K562 (cell line): ENCODE results near the gene CLCNKA. TPM values are rescaled to one million over a fixed set of nuclear protein-coding genes. Genes with fewer than 3 reads are reported as not detected.

Experiments used
- polyA plus RNA-seq, 8 experiments: library from polyadenylated mRNA; depleted of rRNA in 4 of 8; stranded (reverse) in 5 of 8; unstranded in 3 of 8; fragments of >200 nt; fragmentation: Nextera tagmentation in 2 of 8; fragmentation: Illumina TruSeq in 1 of 8; extraction: Ambion mirVana in 2 of 8; extraction: Trizol in 1 of 8; gene quantifications; 2 replicates each; pipeline versions ENCODE4 v1.2.1 to v1.2.3, GENCODE V29; 2011 to 2014; ENCODE audit warnings: inconsistent platforms in 1 of 8, missing spikeins in 1 of 8
- small RNA-seq: library from RNA; depleted of rRNA; stranded (forward); fragments of <200 nt; gene quantifications from one replicate; pipeline ENCODE3, GENCODE V24; 2014
- total RNA-seq, 7 experiments: library from RNA; depleted of rRNA in 6 of 7; stranded (reverse); fragments of >200 nt in 6 of 7; fragmentation: Illumina TruSeq in 2 of 7; extraction: Trizol in 2 of 7; gene quantifications; 2 replicates each; pipeline versions ENCODE4 v1.2.1 to v1.2.3, GENCODE V29; 2011 to 2021; ENCODE audit warnings: low replicate concordance in 1 of 7

The CLCNKA gene
- total and polyA plus RNA-seq, 9 of the 15 experiments (the other 6 are each of a cell fraction or from before 2014, with no cell fraction given): 0.03 to 0.37 (median 0.10) TPM; not detected in 3

Small RNA genes lying within 50 kb of the gene (small RNA-seq; reads per million reads assigned to genes)
- not detected for gene AL355994.1
- gene AL355994.5: not detected

Other genes starting within 250 kb of the CLCNKA start
Only the 7 nearest of the 10 such genes appear.
- 27.2 and 27.8 TPM in 2 replicates for gene SPEN, start 174.3 kb upstream of the CLCNKA start, total RNA-seq (2014; rRNA removed)
- 29.9 and 36.1 TPM in 2 replicates for gene SPEN, start 174.3 kb upstream of the CLCNKA start, total RNA-seq (2014; rRNA removed; fragmentation: Illumina TruSeq; extraction: Trizol)
- 24.5 and 29.1 TPM in 2 replicates for gene SPEN, start 174.3 kb upstream of the CLCNKA start, total RNA-seq (2015; rRNA removed; fragmentation: Illumina TruSeq; extraction: Trizol)
- 72.1 and 80.2 TPM in 2 replicates for gene SPEN, start 174.3 kb upstream of the CLCNKA start, total RNA-seq (2021)
- 11.9 and 16.4 TPM in 2 replicates for gene SPEN, start 174.3 kb upstream of the CLCNKA start, polyA plus RNA-seq (2011; rRNA removed)
- gene SPEN, start 174.3 kb upstream of the CLCNKA start, polyA plus RNA-seq (2014; fragmentation: Illumina TruSeq; extraction: Trizol): 87.5 and 87.6 TPM in 2 replicates
- gene SPEN, start 174.3 kb upstream of the CLCNKA start, polyA plus RNA-seq (2014; fragmentation: Nextera tagmentation; extraction: Ambion mirVana): 10 to 100 TPM in 1 of 2 experiments, 1 to 10 TPM in 1; 5.7 to 13.1 TPM
- gene SPEN, start 174.3 kb upstream of the CLCNKA start, polyA plus RNA-seq (2014; rRNA removed): 31.9 and 34.6 TPM in 2 replicates
- 43.3 and 54.0 TPM in 2 replicates for gene ZBTB17, start 45.9 kb upstream of the CLCNKA start, total RNA-seq (2014; rRNA removed)
- gene ZBTB17, start 45.9 kb upstream of the CLCNKA start, total RNA-seq (2014; rRNA removed; fragmentation: Illumina TruSeq; extraction: Trizol): 10.4 and 11.0 TPM in 2 replicates
- 29.6 and 33.2 TPM in 2 replicates for gene ZBTB17, start 45.9 kb upstream of the CLCNKA start, total RNA-seq (2015; rRNA removed; fragmentation: Illumina TruSeq; extraction: Trizol)
- gene ZBTB17, start 45.9 kb upstream of the CLCNKA start, total RNA-seq (2021): 46.5 and 53.4 TPM in 2 replicates
- 43.4 and 71.1 TPM in 2 replicates for gene ZBTB17, start 45.9 kb upstream of the CLCNKA start, polyA plus RNA-seq (2011; rRNA removed)
- gene ZBTB17, start 45.9 kb upstream of the CLCNKA start, polyA plus RNA-seq (2014; fragmentation: Illumina TruSeq; extraction: Trizol): 15.1 and 31.6 TPM in 2 replicates
- 1 to 10 TPM; 1.1 to 1.7 TPM for gene ZBTB17, start 45.9 kb upstream of the CLCNKA start, polyA plus RNA-seq (2014; fragmentation: Nextera tagmentation; extraction: Ambion mirVana)
- 50.3 and 54.1 TPM in 2 replicates for gene ZBTB17, start 45.9 kb upstream of the CLCNKA start, polyA plus RNA-seq (2014; rRNA removed)
- not detected in 2 replicates for gene SRARP, start 17.8 kb upstream of the CLCNKA start, total RNA-seq (2014; rRNA removed)
- not detected in 2 replicates for gene SRARP, start 17.8 kb upstream of the CLCNKA start, total RNA-seq (2014; rRNA removed; fragmentation: Illumina TruSeq; extraction: Trizol)
- not detected in 2 replicates for gene SRARP, start 17.8 kb upstream of the CLCNKA start, total RNA-seq (2015; rRNA removed; fragmentation: Illumina TruSeq; extraction: Trizol)
- gene SRARP, start 17.8 kb upstream of the CLCNKA start, total RNA-seq (2021): not detected in 2 replicates
- not detected in 2 replicates for gene SRARP, start 17.8 kb upstream of the CLCNKA start, polyA plus RNA-seq (2011; rRNA removed)
- not detected in 2 replicates for gene SRARP, start 17.8 kb upstream of the CLCNKA start, polyA plus RNA-seq (2014; fragmentation: Illumina TruSeq; extraction: Trizol)
- not detected for gene SRARP, start 17.8 kb upstream of the CLCNKA start, polyA plus RNA-seq (2014; fragmentation: Nextera tagmentation; extraction: Ambion mirVana)
- not detected in 2 replicates for gene SRARP, start 17.8 kb upstream of the CLCNKA start, polyA plus RNA-seq (2014; rRNA removed)
- gene HSPB7, start 4.0 kb upstream of the CLCNKA start, total RNA-seq (2014; rRNA removed): 0.05 TPM in 1 of 2 replicates, not detected in the other
- gene HSPB7, start 4.0 kb upstream of the CLCNKA start, total RNA-seq (2014; rRNA removed; fragmentation: Illumina TruSeq; extraction: Trizol): not detected in 2 replicates
- gene HSPB7, start 4.0 kb upstream of the CLCNKA start, total RNA-seq (2015; rRNA removed; fragmentation: Illumina TruSeq; extraction: Trizol): not detected in 2 replicates
- 0.09 TPM in 1 of 2 replicates, not detected in the other for gene HSPB7, start 4.0 kb upstream of the CLCNKA start, total RNA-seq (2021)
- gene HSPB7, start 4.0 kb upstream of the CLCNKA start, polyA plus RNA-seq (2011; rRNA removed): 0.07 and 0.08 TPM in 2 replicates
- gene HSPB7, start 4.0 kb upstream of the CLCNKA start, polyA plus RNA-seq (2014; fragmentation: Illumina TruSeq; extraction: Trizol): 0.19 TPM in 1 of 2 replicates, not detected in the other
- not detected for gene HSPB7, start 4.0 kb upstream of the CLCNKA start, polyA plus RNA-seq (2014; fragmentation: Nextera tagmentation; extraction: Ambion mirVana)
- not detected in 2 replicates for gene HSPB7, start 4.0 kb upstream of the CLCNKA start, polyA plus RNA-seq (2014; rRNA removed)
- 0.64 and 1.6 TPM in 2 replicates for gene CLCNKB, start 21.7 kb downstream of the CLCNKA start, total RNA-seq (2014; rRNA removed)
- gene CLCNKB, start 21.7 kb downstream of the CLCNKA start, total RNA-seq (2014; rRNA removed; fragmentation: Illumina TruSeq; extraction: Trizol): 0.32 and 0.40 TPM in 2 replicates
- gene CLCNKB, start 21.7 kb downstream of the CLCNKA start, total RNA-seq (2015; rRNA removed; fragmentation: Illumina TruSeq; extraction: Trizol): 0.19 and 0.29 TPM in 2 replicates
- 1.1 TPM in 2 replicates for gene CLCNKB, start 21.7 kb downstream of the CLCNKA start, total RNA-seq (2021)
- gene CLCNKB, start 21.7 kb downstream of the CLCNKA start, polyA plus RNA-seq (2011; rRNA removed): 1.4 and 4.0 TPM in 2 replicates
- gene CLCNKB, start 21.7 kb downstream of the CLCNKA start, polyA plus RNA-seq (2014; fragmentation: Illumina TruSeq; extraction: Trizol): 0.97 and 1.1 TPM in 2 replicates
- gene CLCNKB, start 21.7 kb downstream of the CLCNKA start, polyA plus RNA-seq (2014; fragmentation: Nextera tagmentation; extraction: Ambion mirVana): under 1 TPM; 0.08 to 0.49 TPM
- 1.2 and 1.7 TPM in 2 replicates for gene CLCNKB, start 21.7 kb downstream of the CLCNKA start, polyA plus RNA-seq (2014; rRNA removed)
- gene FAM131C, start 51.6 kb downstream of the CLCNKA start, total RNA-seq (2014; rRNA removed): not detected in 2 replicates
- gene FAM131C, start 51.6 kb downstream of the CLCNKA start, total RNA-seq (2014; rRNA removed; fragmentation: Illumina TruSeq; extraction: Trizol): not detected in 2 replicates
- not detected in 2 replicates for gene FAM131C, start 51.6 kb downstream of the CLCNKA start, total RNA-seq (2015; rRNA removed; fragmentation: Illumina TruSeq; extraction: Trizol)
- 0.16 and 0.18 TPM in 2 replicates for gene FAM131C, start 51.6 kb downstream of the CLCNKA start, total RNA-seq (2021)
- gene FAM131C, start 51.6 kb downstream of the CLCNKA start, polyA plus RNA-seq (2011; rRNA removed): 0.10 and 0.12 TPM in 2 replicates
- 0.11 TPM in 1 of 2 replicates, not detected in the other for gene FAM131C, start 51.6 kb downstream of the CLCNKA start, polyA plus RNA-seq (2014; fragmentation: Illumina TruSeq; extraction: Trizol)
- gene FAM131C, start 51.6 kb downstream of the CLCNKA start, polyA plus RNA-seq (2014; fragmentation: Nextera tagmentation; extraction: Ambion mirVana): not detected
- gene FAM131C, start 51.6 kb downstream of the CLCNKA start, polyA plus RNA-seq (2014; rRNA removed): 0.29 TPM in 1 of 2 replicates, not detected in the other
- gene EPHA2, start 134.0 kb downstream of the CLCNKA start, total RNA-seq (2014; rRNA removed): not detected in 2 replicates
- gene EPHA2, start 134.0 kb downstream of the CLCNKA start, total RNA-seq (2014; rRNA removed; fragmentation: Illumina TruSeq; extraction: Trizol): 0.04 and 0.06 TPM in 2 replicates
- not detected in 2 replicates for gene EPHA2, start 134.0 kb downstream of the CLCNKA start, total RNA-seq (2015; rRNA removed; fragmentation: Illumina TruSeq; extraction: Trizol)
- gene EPHA2, start 134.0 kb downstream of the CLCNKA start, total RNA-seq (2021): 0.36 and 0.40 TPM in 2 replicates
- gene EPHA2, start 134.0 kb downstream of the CLCNKA start, polyA plus RNA-seq (2011; rRNA removed): 0.16 and 0.17 TPM in 2 replicates
- gene EPHA2, start 134.0 kb downstream of the CLCNKA start, polyA plus RNA-seq (2014; fragmentation: Illumina TruSeq; extraction: Trizol): 0.07 and 0.12 TPM in 2 replicates
- gene EPHA2, start 134.0 kb downstream of the CLCNKA start, polyA plus RNA-seq (2014; fragmentation: Nextera tagmentation; extraction: Ambion mirVana): not detected
- gene EPHA2, start 134.0 kb downstream of the CLCNKA start, polyA plus RNA-seq (2014; rRNA removed): 0.05 TPM in 2 replicates